Epithelial cell of proximal tubule (primary cell): ENCODE measurements around the gene BBS12. TPM values are rescaled to one million over a fixed set of nuclear protein-coding genes. Genes with fewer than 3 reads are reported as not detected.
"Not testable (repeated sequence)": the region's sequence is repeated elsewhere in the genome, so short reads cannot be mapped to it uniquely, and the experiment has no call there.

ENCODE experiments used
- DNase-seq: peaks from one replicate; pipeline ENCODE4 v3.0.0-alpha.2; 2011; ENCODE audit warnings: low read depth
- H3K4me3 ChIP-seq: 2 replicates; pipeline ENCODE4 v1.5.1; 2011; ENCODE audit warnings: low read depth, mild to moderate bottlenecking, low read length
- CTCF ChIP-seq: conservative IDR thresholded peaks from 2 replicates; pipeline ENCODE4 v1.5.1; 2012; ENCODE audit warnings: low read depth, mild to moderate bottlenecking, low read length
- total RNA-seq: library from RNA; depleted of rRNA; stranded (reverse); fragments of >200 nt; gene quantifications from 2 replicates; pipeline ENCODE4 v1.2.3, GENCODE V29; 2015

The BBS12 gene
- total RNA-seq, 1 donor from 2014 or later, result 3.5 TPM

- DNase-seq, result no peak
- no peak for TF ChIP-seq CTCF
- no peak overlapping the region for H3K4me3 ChIP-seq
Measured at GRCh38 chr4:122777846-122778673, 45.6 kb downstream of the BBS12 start.

DNA sequence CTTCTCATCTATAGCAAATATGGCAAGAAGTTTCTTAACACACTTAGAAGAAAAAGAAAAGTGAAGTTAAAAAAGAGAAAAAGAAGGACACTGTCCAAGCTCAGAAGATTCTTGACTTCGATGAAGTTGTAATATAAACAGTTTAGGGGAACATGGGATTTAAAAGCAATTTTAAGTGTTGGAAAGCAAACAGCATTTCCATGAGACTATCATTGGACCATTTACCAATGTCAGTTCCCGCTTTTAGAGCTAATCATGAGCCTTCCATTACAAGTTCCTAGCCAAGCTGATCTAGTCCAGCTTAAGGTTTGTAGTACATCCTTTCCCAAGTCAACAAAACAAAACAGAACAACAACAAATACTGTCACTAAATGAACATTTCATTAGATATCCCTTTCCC is 49.0 kb downstream of the BBS12 start:
- no peak overlapping the region for H3K4me3 ChIP-seq
- no peak for TF ChIP-seq CTCF
- DNase-seq, result no peak

GRCh38 chr4:122783301-122784215 is 51.1 kb downstream of the BBS12 start:
- H3K4me3 ChIP-seq, result no peak overlapping the region
- TF ChIP-seq CTCF, result no peak
- peak; percentile 94 for DNase-seq

GRCh38 chr4:122784261-122784660 is 51.8 kb downstream of the BBS12 start:
- no peak for DNase-seq
- no peak overlapping the region for H3K4me3 ChIP-seq
- no peak for TF ChIP-seq CTCF

GRCh38 chr4:122785099-122785498 is 52.6 kb downstream of the BBS12 start:
- no peak overlapping the region for H3K4me3 ChIP-seq
- no peak for DNase-seq
- no peak for TF ChIP-seq CTCF

GRCh38 chr4:122786296-122786695 is 53.8 kb downstream of the BBS12 start:
- DNase-seq, result peak; percentile 32
- H3K4me3 ChIP-seq, result not testable (repeated sequence)

- DNase-seq, H3K4me3 ChIP-seq: not testable (repeated sequence)
Measured at GRCh38 chr4:122786920-122787319, 54.4 kb downstream of the BBS12 start.
